GM12864 (cell line): Measurements from ENCODE around the gene EXOC3.

Experiments used
- DNase-seq: peaks from one replicate; pipeline ENCODE4 v3.0.0-alpha.2; 2011; ENCODE audit warnings: low read depth
- H3K4me3 ChIP-seq: 2 replicates; pipeline ENCODE4 v1.5.1; 2011; ENCODE audit warnings: mild to moderate bottlenecking, low read depth, low read length, control low read depth
- TF ChIP-seq, protein P1 (sequence below): IDR thresholded peaks from 2 replicates; pipeline ENCODE4 v1.5.1; 2011; ENCODE audit warnings: low read depth, mild to moderate bottlenecking, moderate library complexity, low read length, control low read depth, inconsistent platforms; ENCODE audit errors: missing control alignments

Gene EXOC3

DNA sequence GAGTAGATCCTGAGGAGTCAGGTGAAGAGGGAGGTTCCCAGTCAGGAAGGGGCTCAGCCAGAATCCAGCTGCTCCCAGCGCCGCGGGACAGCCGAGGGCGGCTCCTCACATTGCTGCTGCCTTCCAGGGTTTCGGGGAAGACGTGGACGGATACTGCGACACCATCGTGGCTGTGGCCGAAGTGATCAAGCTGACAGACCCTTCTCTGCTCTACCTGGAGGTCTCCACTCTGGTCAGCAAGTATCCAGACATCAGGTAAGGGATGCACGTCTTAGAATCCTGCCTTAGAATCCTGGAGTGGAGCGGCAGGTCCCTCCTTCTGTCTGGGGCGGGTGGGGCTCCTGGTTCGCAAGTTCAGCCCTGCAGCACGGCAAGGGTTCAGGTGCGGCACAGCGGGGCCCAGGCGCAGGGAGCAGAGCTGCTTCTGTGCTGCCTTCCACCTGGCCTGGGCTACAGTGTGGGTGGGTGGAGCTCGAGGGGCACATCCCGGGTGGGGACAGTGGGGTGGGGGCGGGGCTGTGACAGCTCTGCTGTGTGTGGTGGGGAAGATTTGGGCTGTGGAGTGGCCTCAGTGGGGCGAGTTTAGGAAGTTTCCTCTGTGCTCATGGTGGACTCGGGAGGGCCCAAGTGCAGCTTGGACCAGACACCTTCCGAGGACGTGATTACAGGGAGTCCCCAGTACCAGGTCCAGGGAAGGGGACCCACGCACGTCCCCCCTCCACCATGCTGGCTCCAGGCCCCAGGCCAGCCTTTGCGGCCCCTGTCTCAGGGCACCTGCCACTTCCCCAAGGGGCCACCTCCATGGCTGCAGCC, 22.8 kb downstream of the EXOC3 start:
- DNase-seq = no peak
- TF ChIP-seq, protein P1, sequence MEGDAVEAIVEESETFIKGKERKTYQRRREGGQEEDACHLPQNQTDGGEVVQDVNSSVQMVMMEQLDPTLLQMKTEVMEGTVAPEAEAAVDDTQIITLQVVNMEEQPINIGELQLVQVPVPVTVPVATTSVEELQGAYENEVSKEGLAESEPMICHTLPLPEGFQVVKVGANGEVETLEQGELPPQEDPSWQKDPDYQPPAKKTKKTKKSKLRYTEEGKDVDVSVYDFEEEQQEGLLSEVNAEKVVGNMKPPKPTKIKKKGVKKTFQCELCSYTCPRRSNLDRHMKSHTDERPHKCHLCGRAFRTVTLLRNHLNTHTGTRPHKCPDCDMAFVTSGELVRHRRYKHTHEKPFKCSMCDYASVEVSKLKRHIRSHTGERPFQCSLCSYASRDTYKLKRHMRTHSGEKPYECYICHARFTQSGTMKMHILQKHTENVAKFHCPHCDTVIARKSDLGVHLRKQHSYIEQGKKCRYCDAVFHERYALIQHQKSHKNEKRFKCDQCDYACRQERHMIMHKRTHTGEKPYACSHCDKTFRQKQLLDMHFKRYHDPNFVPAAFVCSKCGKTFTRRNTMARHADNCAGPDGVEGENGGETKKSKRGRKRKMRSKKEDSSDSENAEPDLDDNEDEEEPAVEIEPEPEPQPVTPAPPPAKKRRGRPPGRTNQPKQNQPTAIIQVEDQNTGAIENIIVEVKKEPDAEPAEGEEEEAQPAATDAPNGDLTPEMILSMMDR = no peak
- H3K4me3 ChIP-seq = no peak overlapping the region

DNA sequence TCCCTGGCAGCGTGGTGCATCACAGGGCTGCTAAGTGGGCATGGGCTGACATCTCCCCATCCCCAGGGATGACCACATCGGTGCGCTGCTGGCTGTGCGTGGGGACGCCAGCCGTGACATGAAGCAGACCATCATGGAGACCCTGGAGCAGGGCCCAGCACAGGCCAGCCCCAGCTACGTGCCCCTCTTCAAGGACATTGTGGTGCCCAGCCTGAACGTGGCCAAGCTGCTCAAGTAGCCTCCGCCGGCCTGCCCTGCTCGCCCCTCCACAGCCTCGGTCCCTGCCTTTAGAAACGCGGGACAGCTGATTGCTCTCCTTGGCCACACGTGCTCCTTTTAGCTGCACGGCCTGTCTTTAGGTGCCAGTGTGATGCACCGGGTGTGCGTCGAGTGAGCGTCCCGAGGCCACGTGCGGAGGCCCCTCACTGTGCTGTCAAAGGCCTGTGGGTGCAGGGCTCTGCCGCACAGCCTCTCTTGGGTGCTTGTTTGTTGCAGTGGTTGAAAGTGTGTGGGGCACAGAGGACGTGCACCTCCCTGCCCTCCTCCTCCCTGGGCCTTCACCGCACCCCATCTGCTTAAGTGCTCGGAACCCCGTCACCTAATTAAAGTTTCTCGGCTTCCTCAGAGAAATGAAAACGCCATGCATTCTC, 23.8 kb downstream of the EXOC3 start:
- TF ChIP-seq, protein P1 = no peak
- no peak for DNase-seq
- no peak overlapping the region for H3K4me3 ChIP-seq

DNA sequence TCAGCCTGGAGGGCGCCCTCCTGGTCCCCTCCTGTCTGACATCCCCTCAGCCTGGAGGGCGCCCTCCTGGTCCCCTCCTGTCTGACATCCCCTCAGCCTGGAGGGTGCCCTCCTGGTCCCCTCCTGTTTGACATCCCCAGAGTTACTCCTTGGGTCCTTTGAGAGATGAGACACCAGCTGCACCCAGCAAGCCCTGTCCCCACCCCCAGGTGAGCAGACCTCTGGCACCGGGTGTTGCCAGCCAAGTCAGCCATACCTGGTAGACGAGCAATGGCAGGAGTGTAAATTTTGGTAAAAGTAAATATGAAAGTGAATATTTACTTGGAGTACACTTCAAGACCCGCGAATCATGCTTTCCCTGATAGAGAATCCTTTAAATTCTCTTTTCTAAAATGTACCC, 25.4 kb downstream of the EXOC3 start:
- DNase-seq = no peak
- no peak overlapping the region for H3K4me3 ChIP-seq
- TF ChIP-seq, protein P1 = no peak

DNA sequence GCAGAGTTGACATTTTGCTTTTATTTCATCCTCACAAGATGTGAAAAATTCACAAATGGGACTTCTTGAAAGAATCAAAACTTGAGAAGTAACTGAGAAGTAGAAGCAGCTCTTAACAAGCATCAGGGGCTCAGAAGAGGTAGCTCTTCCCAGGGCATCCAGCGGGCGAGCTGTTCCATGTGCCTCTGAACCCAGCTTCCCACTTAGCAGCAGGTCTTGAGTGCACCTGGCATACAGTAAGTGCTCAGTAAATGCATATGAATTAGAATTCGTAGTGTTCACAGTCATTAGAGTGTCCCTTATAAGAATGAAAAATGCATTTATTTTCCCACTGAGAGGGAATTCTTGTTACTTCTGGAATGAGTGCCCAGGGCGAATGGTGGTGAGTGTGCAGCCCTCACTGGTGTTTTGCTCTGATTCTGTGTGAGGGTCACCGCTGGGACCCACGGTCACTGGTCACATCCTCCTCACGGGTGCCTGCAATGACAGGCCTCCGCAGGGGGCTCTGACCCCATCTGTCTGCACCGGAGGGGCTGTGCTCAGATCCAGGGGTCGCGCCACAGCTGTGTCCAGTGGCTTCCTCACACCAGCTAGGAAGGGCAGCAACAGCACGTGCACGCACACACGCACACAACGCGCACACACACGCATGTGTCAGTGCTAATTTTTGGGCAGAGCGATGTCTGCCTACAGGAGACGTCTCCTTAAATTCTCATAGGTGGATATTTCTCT, 26.9 kb downstream of the EXOC3 start:
- TF ChIP-seq, protein P1 = no peak
- no peak overlapping the region for H3K4me3 ChIP-seq
- DNase-seq = no peak

DNA sequence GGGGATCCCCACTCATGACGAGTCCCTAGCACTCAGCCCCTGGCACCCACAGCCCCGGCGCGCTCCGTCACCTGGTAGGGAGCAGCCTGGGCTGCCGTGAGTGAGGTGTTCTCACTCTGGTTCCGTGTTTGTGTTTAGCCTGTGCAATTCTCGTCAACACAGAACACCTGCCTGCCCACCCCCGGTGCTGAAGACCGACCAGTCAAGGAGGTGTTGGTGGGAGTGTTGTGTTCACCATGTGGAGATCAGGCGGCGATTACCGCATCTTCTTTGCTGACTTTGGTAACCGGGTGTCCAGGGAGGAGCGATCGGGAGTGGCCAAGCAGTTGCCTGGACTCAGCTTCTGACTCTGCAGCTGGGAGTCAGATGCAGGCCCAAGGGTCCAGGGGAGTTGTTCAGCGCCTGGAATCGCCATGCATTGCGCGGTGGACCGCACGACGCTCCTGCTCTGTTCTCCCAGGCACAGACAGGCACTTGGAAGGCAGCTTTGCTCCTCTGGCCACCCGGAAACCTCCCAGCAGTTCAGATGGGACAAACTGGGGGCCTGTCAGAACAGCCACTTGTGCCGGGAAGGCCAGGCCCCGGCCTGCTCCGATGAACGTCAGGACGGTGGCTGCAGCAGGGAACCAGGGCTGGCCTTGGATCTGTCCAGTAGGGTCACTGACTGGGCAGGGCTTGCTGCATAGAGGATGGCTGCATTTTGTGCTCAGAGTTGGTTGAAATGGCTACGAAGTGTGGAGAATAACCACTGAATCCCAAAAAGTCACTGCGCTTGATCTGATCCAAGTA, 28.2 kb downstream of the EXOC3 start:
- DNase-seq = no peak
- peak overlapping the region; percentile 71 for H3K4me3 ChIP-seq
- TF ChIP-seq, protein P1 = no peak

DNA sequence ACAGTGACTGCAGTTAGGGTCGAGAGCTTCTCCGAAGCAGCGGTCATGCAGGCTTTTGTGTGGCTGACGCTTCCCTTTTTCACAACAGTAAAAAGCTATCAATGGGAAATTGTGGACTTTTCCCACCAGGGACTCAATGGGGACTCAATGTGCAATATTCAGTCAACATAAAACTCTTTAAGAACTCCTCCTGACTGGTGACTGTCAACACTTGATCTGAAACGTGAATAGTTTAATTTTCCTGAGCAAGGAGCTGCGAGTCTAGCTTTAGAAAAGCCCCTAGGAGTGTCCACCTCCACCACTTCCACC, 28.7 kb downstream of the EXOC3 start:
- DNase-seq = no peak
- H3K4me3 ChIP-seq = peak overlapping the region; percentile 71
- TF ChIP-seq, protein P1 = no peak
